Neural cell (in vitro differentiated cells): ENCODE measurements around the gene ILRUN. TPM values are rescaled to one million over a fixed set of nuclear protein-coding genes. Genes with fewer than 3 reads are reported as not detected.

ENCODE experiments used
- H2AFZ ChIP-seq: fragments of 200-600, 300-800 bp; sonication (generic), shearing (Covaris generic); 2 replicates; pipeline ENCODE4 v1.6.0; 2014; ENCODE audit warnings: low read depth, mild to moderate bottlenecking, antibody characterized with exemption, low read length, moderate library complexity
- H3F3A ChIP-seq: fragments of 200-600 bp; shearing (Covaris generic); 2 replicates; pipeline ENCODE4 v1.6.1; 2016; ENCODE audit warnings: mild to moderate bottlenecking, moderate library complexity, mixed read lengths, antibody characterized with exemption, low read length; ENCODE audit not compliant: insufficient read depth, poor library complexity, severe bottlenecking
- H3K27ac ChIP-seq: fragments of 200-600, 300-800 bp; sonication (generic), shearing (Covaris generic); 2 replicates; pipeline ENCODE4 v1.5.1; 2014; ENCODE audit warnings: mild to moderate bottlenecking, low read length, moderate library complexity
- H3K27me3 ChIP-seq: fragments of 300-800, 200-600 bp; sonication (generic), shearing (Covaris generic); 2 replicates; pipeline ENCODE4 v1.6.0; 2014; ENCODE audit warnings: mild to moderate bottlenecking, low read depth, low read length, moderate library complexity; ENCODE audit not compliant: insufficient read depth
- H3K36me3 ChIP-seq: fragments of 300-800, 200-600 bp; sonication (generic), shearing (Covaris generic); 2 replicates; pipeline ENCODE4 v1.5.1; 2014; ENCODE audit warnings: mild to moderate bottlenecking, antibody characterized with exemption, low read length, moderate library complexity; ENCODE audit not compliant: insufficient read depth
- H3K4me2 ChIP-seq: fragments of 300-800, 200-600 bp; sonication (generic), shearing (Covaris generic); 2 replicates; pipeline ENCODE4 v1.6.0; 2014; ENCODE audit warnings: mild to moderate bottlenecking, low read length
- H3K4me3 ChIP-seq: fragments of 300-800, 200-600 bp; sonication (generic), shearing (Covaris generic); 2 replicates; pipeline ENCODE4 v1.5.1; 2014; ENCODE audit warnings: mild to moderate bottlenecking, low read length, moderate library complexity
- H3K79me2 ChIP-seq: fragments of 200-600 bp; shearing (Covaris generic); replicated peaks from 2 replicates; pipeline ENCODE4 v1.6.0; 2014; ENCODE audit warnings: mild to moderate bottlenecking, low read length, moderate library complexity; ENCODE audit not compliant: insufficient read depth
- H3K9ac ChIP-seq: fragments of 300-800, 200-600 bp; sonication (generic), shearing (Covaris generic); 2 replicates; pipeline ENCODE4 v1.6.1; 2016; ENCODE audit warnings: mild to moderate bottlenecking, low read length, mixed read lengths
- H3K9me2 ChIP-seq: fragments of 200-600 bp; shearing (Covaris generic); 2 replicates; pipeline ENCODE4 v1.6.1; 2016; ENCODE audit warnings: mild to moderate bottlenecking, low read length, mixed read lengths; ENCODE audit not compliant: insufficient read depth
- H3K9me3 ChIP-seq: fragments of 200-600, 300-800 bp; sonication (generic), shearing (Covaris generic); 2 replicates; pipeline ENCODE4 v1.6.1; 2016; ENCODE audit warnings: mild to moderate bottlenecking, mixed run types, low read length, moderate library complexity, mixed read lengths
- H4K20me1 ChIP-seq: fragments of 200-600 bp; shearing (Covaris generic); 2 replicates; pipeline ENCODE4 v1.6.1; 2016; ENCODE audit warnings: mild to moderate bottlenecking, mixed run types; ENCODE audit not compliant: insufficient read depth
- CTCF ChIP-seq: fragments of 450-650 bp; IDR thresholded peaks from 2 replicates; pipeline ENCODE4 v1.5.1; 2014; ENCODE audit warnings: antibody characterized with exemption, mild to moderate bottlenecking, moderate library complexity; ENCODE audit not compliant: poor library complexity, severe bottlenecking
- EP300 ChIP-seq: fragments of 450-650 bp; conservative IDR thresholded peaks from 2 replicates; pipeline ENCODE4 v1.6.1; 2014; ENCODE audit warnings: antibody characterized with exemption, mild to moderate bottlenecking, moderate library complexity; ENCODE audit not compliant: poor library complexity, severe bottlenecking
- EZH2 ChIP-seq: fragments of 200-600, 300-800 bp; shearing (Covaris generic), sonication (generic); IDR thresholded peaks from 2 replicates; pipeline ENCODE4 v1.6.1; 2014; ENCODE audit warnings: antibody characterized with exemption, low read length, borderline replicate concordance, mild to moderate bottlenecking; ENCODE audit not compliant: insufficient read depth, poor library complexity, severe bottlenecking
- MXI1 ChIP-seq: fragments of 450-650 bp; conservative IDR thresholded peaks from 2 replicates; pipeline ENCODE4 v1.6.1; 2014; ENCODE audit warnings: antibody characterized with exemption, mild to moderate bottlenecking; ENCODE audit not compliant: poor library complexity, severe bottlenecking
- POLR2AphosphoS5 ChIP-seq: IDR thresholded peaks from 2 replicates; pipeline ENCODE4 v1.6.1; 2012
- RAD21 ChIP-seq: fragments of 450-650 bp; conservative IDR thresholded peaks from 2 replicates; pipeline ENCODE4 v1.6.1; 2014; ENCODE audit warnings: antibody characterized with exemption, mild to moderate bottlenecking, moderate library complexity
- REST ChIP-seq: IDR thresholded peaks from 2 replicates; pipeline ENCODE4 v1.6.1; 2012; ENCODE audit warnings: borderline replicate concordance
- SMC3 ChIP-seq: fragments of 450-650 bp; conservative IDR thresholded peaks from 2 replicates; pipeline ENCODE4 v1.6.1; 2014; ENCODE audit warnings: antibody characterized with exemption, mild to moderate bottlenecking, moderate library complexity; ENCODE audit not compliant: poor library complexity
- TAF1 ChIP-seq: IDR thresholded peaks from 2 replicates; pipeline ENCODE4 v1.6.1; 2012; ENCODE audit warnings: low read depth
- polyA plus RNA-seq: library from polyadenylated mRNA; depleted of rRNA; stranded (reverse); fragments of >200 nt; gene quantifications from 2 replicates; pipeline ENCODE4 v1.2.3, GENCODE V29; 2014

ILRUN gene
- polyA plus RNA-seq, 1 donor from 2014 or later = 16.0 TPM

- TF ChIP-seq POLR2AphosphoS5 (no peak), SMC3 (no peak), MXI1 (no peak), RAD21 (no peak), EZH2 (no peak), CTCF (no peak), REST (no peak), TAF1 (no peak)
- Histone ChIP-seq H3K4me2 (no peak overlapping the region), H3F3A (no peaks in the 10 kb centered on the region), H2AFZ (no peak overlapping the region), H3K9me2 (no peaks in the 10 kb centered on the region), H3K9me3 (no peaks in the 10 kb centered on the region), H3K27ac (no peak overlapping the region), H3K27me3 (no peaks in the 10 kb centered on the region), H3K4me3 (no peak overlapping the region), H3K36me3 (no peaks in the 10 kb centered on the region), H4K20me1 (no peaks in the 10 kb centered on the region), H3K9ac (no peak overlapping the region), H3K79me2 (no peaks in the 10 kb centered on the region)
Observed at GRCh38 chr6:34718976-34719375, 22.4 kb upstream of the ILRUN start.

GRCh38 chr6:34717466-34717865 is 20.9 kb upstream of the ILRUN start:
- Histone ChIP-seq H3K9me3 (no peaks in the 10 kb centered on the region), H3K9me2 (no peaks in the 10 kb centered on the region), H3K4me3 (no peak overlapping the region), H3K27ac (no peak overlapping the region), H3F3A (no peaks in the 10 kb centered on the region), H3K9ac (no peak overlapping the region), H3K79me2 (no peaks in the 10 kb centered on the region), H3K4me2 (no peak overlapping the region), H4K20me1 (no peaks in the 10 kb centered on the region), H3K27me3 (no peaks in the 10 kb centered on the region), H3K36me3 (no peaks in the 10 kb centered on the region), H2AFZ (no peak overlapping the region)
- TF ChIP-seq TAF1 = no peak
- no peak for TF ChIP-seq CTCF
- TF ChIP-seq RAD21 = no peak
- no peak for TF ChIP-seq MXI1
- TF ChIP-seq REST = no peak
- TF ChIP-seq POLR2AphosphoS5 = no peak
- no peak for TF ChIP-seq EZH2
- TF ChIP-seq SMC3 = no peak
- TF ChIP-seq EP300 = no peak
